HG02938 (cell line): ENCODE results near the gene SPTBN5.

Experiments used
- ATAC-seq: cut with Tn5 transposase; IDR thresholded peaks from one replicate; pipeline ENCODE4 v1.9.1; 2021; ENCODE audit warnings: mild to moderate bottlenecking, moderate library complexity; ENCODE audit not compliant: unreplicated experiment

Gene SPTBN5

DNA sequence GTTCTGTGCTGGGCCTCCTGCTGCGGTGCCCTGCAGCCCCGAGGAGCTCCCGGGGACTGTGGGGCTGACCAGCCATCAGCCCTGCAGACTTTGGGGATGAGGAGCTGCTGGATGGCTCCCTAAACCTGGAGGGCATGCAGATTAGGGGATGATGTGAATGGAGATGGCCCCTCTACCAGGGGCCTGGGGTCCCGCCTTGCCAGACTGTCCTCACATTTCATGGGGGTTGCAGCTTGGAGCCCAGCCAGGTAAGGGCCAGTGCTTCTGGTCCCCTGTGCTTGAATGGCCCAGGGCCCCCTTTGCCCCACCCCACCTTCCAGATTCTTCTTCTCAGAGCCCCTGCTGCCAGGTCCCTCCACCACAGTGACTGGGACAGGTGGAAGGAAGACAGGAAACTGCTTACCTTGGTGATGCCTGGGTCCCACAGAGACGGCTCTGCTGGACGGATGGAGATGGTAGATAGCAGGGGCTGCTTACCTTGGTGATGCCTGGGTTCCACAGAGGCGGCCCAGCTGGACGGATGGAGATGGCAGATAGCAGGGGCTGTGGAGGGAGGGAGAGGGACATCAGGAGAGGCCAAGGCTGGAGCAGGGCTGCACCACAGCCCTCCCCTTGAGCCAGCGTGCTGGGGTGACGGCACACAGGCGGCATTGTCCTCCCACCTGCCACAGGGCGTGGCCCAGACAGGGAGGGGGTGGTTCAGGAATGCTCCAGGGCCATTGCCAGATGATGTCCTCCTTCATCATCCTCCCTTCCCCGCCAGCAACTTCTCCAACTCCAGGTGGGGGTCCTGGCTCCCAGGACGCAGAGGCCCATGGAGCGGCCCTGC, at the start of gene SPTBN5:
Gene SPTBN5 (minus strand): TSS at position 632 of the 829 bp plus-strand sequence. CDS start 556 bp downstream, at position 76.
- no peak for ATAC-seq

- ATAC-seq: no peak
These were observed 49.0 kb upstream of the SPTBN5 start for GRCh38 chr15:41942886-41943285.

DNA sequence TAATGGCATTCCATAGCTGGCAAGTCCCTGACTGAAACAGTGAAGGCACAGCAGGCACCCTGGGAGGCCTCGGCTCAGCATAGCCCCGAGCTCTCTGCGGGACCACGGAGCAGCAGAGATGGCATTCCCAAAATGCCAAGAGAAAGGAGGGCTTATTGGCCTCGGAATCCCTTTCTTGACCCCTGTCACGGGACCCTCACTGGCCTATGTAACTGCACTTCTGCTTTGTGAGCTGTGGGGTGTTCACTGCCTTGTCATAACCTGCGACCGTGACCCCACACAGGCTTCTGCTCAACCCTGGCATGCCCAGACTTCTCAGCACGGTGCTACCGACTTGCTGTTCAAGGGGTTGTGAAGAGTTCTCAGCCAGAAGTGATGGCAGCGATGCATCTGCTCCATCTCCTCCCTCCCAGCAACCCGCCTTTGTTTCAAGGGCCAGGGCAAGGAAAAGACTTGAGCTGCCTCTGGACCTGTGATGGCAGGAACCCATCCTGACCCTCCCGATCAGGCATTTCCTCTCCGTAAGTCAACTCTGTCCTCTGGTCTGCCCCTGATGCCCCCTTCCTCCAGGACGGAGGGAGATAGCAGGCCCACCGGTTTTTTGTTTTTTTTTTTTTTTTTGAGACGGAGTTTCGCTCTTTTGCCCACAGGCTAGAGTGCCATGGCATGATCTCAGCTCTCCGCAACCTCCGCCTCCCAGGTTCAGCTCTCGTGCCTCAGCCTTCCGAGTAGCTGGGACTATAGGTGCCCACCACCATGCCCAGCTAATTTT, 48.0 kb upstream of the SPTBN5 start:
- ATAC-seq: no peak

GRCh38 chr15:41940441-41940857, 46.6 kb upstream of the SPTBN5 start:
- no peak for ATAC-seq

- no peak for ATAC-seq
These were observed 46.1 kb upstream of the SPTBN5 start for GRCh38 chr15:41939986-41940385.

DNA sequence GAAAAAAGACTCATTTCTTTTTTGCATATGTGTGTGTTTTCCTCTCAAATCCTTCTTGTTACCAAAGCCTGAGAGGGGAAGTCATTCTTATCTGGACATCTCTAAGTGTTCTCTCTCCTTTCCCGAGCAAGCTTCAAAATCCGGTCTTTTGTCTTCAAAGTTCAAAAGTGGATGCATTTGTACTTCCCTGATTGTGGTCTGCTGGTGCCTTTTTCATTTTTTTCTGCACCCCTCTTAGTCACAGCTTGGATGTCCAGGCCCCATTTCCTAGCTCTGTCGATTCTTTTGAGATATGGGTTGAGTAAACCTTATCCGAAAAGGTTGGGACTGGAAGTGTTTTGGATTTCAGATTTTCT, 43.7 kb upstream of the SPTBN5 start:
- no peak for ATAC-seq

GRCh38 chr15:41936649-41937567, 43.1 kb upstream of the SPTBN5 start:
- no peak for ATAC-seq

DNA sequence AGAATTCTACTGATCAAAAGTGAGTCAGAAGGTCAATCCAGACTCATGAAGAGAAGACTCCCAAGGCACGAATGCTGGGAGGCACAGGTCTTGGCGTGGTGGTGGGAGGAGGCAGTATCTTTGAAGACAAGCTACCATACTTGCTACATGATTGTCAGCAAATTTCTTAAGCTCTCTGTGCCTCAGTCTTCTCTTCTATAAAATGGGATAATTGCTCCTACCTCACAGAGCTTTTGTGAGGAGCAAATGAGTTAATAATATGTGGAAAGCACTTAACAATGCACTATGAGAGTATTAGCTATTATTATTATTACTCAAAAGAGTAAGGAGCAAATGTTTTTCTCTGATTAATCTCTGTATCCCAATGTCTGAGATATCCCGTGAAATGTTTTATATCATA, 42.3 kb upstream of the SPTBN5 start:
- no peak for ATAC-seq

- ATAC-seq: no peak
These were observed 41.7 kb upstream of the SPTBN5 start for GRCh38 chr15:41935566-41936020.

DNA sequence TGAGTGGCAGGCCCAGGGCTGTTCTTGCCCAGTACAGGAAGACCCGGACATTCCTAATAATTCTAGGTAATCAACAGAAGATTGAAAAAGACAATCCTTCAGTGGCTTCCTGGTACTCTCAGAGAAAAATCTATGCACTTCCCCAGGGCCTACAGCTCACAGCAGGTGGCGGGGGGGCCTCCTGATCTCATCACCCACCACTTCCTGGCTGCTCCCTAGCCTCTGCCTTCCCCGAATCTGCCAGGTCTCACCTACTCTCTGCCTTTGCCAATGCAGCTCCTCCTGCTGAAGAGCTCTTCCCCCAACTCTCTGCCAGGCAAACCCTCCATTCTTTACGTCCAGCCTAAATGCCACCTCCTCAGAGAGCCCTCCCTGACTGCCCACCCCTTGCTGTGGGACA, 41.0 kb upstream of the SPTBN5 start:
- no peak for ATAC-seq

DNA sequence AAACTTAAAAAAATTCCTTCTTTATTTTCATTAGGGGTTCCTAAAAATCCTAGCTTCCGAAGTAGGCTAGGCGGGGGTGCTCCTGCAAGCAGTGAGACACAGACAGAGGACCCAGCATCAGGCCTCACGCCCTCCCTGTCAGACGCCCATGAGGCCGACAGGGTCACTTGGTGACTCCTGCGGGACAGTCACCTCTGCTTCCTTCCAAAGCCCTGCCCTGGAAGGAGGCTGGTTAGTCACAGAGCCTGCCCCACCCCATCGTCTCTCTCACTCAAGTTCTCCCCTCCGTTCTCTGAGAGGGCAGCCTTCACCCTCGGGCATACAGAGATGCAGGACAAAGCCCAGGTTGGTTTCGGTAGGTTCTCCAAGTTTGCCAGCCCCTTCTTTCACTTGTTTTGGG, 39.9 kb upstream of the SPTBN5 start:
- ATAC-seq: no peak

DNA sequence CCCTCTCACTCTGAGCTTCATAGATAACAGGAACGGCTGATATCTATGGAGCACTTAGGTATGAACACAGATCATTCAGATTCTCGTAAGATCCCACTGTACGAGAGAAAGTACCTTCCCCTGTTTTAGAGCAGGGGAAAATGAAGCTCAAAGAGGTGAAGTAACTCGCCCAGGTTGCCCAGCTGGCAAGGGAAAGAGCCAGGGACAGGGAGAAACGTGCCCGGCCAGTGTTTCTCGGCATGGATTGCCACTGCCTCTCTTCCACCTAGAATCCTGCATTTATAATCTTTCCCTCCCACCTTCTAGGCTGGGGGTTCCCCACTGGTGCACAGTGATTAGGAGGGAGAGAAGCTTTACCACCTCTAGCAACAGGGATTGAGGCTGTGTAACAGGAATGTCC, 39.5 kb upstream of the SPTBN5 start:
- no peak for ATAC-seq

- ATAC-seq: no peak
These were observed 38.8 kb upstream of the SPTBN5 start for GRCh38 chr15:41932511-41933289.

- no peak for ATAC-seq
These were observed 38.2 kb upstream of the SPTBN5 start for GRCh38 chr15:41932101-41932500.

GRCh38 chr15:41930867-41931222, 37.0 kb upstream of the SPTBN5 start:
- ATAC-seq: no peak

GRCh38 chr15:41930221-41930866, 36.5 kb upstream of the SPTBN5 start:
- no peak for ATAC-seq

DNA sequence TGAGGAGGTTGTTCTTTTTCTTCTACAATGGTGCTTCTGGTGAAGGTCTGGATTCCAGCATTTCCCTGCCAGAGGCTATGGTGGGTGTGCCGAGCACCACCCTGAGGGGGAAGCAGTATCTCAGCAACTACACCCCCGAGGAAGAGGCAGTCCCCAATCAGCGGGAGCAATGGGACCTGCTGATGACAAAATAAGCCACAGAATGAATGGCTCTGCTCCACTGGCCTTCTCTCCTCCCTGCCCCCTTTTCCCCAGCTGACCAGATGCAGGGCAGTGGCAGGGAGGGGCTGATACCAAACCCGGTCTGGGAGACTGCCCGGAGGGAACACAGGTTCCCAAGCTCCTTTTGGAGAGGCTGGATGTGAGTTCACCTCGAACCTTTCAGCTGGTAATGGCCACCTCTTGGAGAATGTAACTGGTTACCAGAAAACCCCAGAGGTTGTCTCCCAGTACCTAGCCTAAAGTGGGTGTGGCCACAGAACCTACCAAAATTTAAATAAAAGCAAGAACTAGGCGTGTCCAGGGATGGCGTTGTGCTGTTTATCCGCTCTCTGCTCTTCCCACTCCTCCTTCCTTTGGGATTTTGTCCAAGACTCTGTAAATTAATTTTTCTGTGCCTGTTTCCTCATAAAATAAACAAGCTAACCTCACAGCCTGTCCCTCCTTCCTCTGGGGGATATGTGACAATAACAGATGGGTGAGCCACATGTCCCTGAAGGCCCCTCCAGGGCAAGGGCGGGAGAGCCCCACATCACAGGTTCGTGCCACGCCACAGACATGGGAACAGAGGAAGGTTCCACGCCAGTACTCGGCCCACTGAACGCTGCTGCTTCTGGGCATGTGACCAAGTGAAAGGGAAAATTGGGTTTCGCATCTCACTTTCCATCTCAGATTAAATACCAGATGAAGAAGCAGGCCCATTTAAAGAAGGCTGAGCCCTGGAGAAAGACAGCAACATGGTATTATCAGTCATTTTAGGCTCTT, 35.1 kb upstream of the SPTBN5 start:
- peak; percentile 56 for ATAC-seq

- ATAC-seq: no peak
These were observed 34.2 kb upstream of the SPTBN5 start for GRCh38 chr15:41928100-41928499.

DNA sequence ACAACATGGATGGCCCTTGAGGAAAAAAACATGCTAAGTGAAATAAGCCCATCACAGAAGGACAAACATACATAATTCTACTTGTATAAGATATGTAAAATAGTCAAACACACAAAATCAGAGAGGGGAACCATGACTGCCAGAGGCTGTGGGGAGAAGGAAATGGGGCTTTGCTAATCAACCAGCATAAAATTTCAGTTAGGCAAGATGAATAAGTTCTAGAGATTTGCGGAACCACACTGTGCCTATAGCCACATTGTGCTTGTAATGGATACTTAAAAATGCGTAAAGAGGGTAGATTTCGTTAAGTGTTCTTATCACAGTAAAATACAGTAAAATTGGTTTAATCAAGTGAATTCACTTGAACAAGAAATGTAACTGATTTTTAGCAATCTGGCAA, 33.7 kb upstream of the SPTBN5 start:
- ATAC-seq: no peak
